Adrenal gland (tissue), 12 donors: ENCODE results near the gene PROSER2. TPM values are rescaled to one million over a fixed set of nuclear protein-coding genes. Genes with fewer than 3 reads are reported as not detected.

Experiments used
- DNase-seq, 7 donors: peaks; one replicate each; pipeline ENCODE4 v3.0.0-alpha.2; 2019 to 2020
- H3K27ac ChIP-seq, 5 donors: fragments of 200-600 bp; sonication (generic) in 4 of 5; 1 replicate in 3 of 5; 2 replicates in 2 of 5; pipeline versions ENCODE4 v1.5.1 to v1.8.0; 2016 to 2020; ENCODE audit warnings: mild to moderate bottlenecking in 1 of 5
- H3K27me3 ChIP-seq: fragments of 200-600 bp; 2 replicates; pipeline ENCODE4 v1.8.0; 2021
- H3K36me3 ChIP-seq, 2 donors: fragments of 200-600 bp; replicated peaks in 1 of 2; 1 replicate in 1 of 2; 2 replicates in 1 of 2; pipeline versions ENCODE4 v1.5.1 to v1.8.0; 2018 to 2022
- H3K4me1 ChIP-seq, 2 donors: fragments of 200-600 bp; replicated peaks in 1 of 2; 1 replicate in 1 of 2; 2 replicates in 1 of 2; pipeline versions ENCODE4 v1.5.1 to v1.8.0; 2018 to 2021
- H3K4me3 ChIP-seq, 4 donors: fragments of 200-600 bp; sonication (generic) in 3 of 4; one replicate each; pipeline ENCODE4 v1.5.1; 2016 to 2018
- H3K9me3 ChIP-seq, 3 donors: fragments of 200-600 bp; sonication (generic) in 1 of 3; replicated peaks in 1 of 3; 1 replicate in 2 of 3; 2 replicates in 1 of 3; pipeline versions ENCODE4 v1.5.1 to v1.8.0; 2016 to 2021
- CTCF ChIP-seq, 6 experiments: fragments of 450-650 bp in 4 of 6; fragments of 200-600 bp in 2 of 6; sonication (generic) in 1 of 6; IDR thresholded peaks; 1 replicate in 5 of 6; 2 replicates in 1 of 6; pipeline versions ENCODE4 v1.5.1 to v1.8.0; 2016 to 2021; ENCODE audit warnings: antibody characterized with exemption in 6 of 6, mild to moderate bottlenecking in 2 of 6, moderate library complexity in 1 of 6
- POLR2A ChIP-seq, 2 donors: fragments of 450-650 bp; IDR thresholded peaks; one replicate each; pipeline ENCODE4 v1.6.1; 2017; ENCODE audit warnings: antibody characterized with exemption in 2 of 2, mild to moderate bottlenecking in 2 of 2, moderate library complexity in 1 of 2
- WGBS, 4 donors: extraction: QIAGEN DNeasy Blood & Tissue Kit in 2 of 4; methylation state at CpG; one replicate each; pipeline versions ENCODE4 v1.1.5 to v1.1.7; 2013 to 2017; 5-methylcytosine and 5-hydroxymethylcytosine counted together
- intact Hi-C, 2 donors: fragments of 100-400 bp; cut with DNase I; formaldehyde crosslinking; loops; one replicate each; pipeline versions ENCODE4 v1.14.1 to v1.15.0; 2022 to 2023
- polyA plus RNA-seq, 3 donors: library from polyadenylated mRNA; stranded (reverse); fragments of 200-250 nt in 2 of 3; fragments of 350-450 nt in 1 of 3; fragmentation: Illumina TruSeq in 1 of 3; extraction: RNeasy Lipid Tissue Mini Kit (QIAGEN cat#74804) in 1 of 3; gene quantifications; one replicate each; pipeline ENCODE4 v1.2.3, GENCODE V29; 2013 to 2014
- total RNA-seq, 9 donors: library from RNA; depleted of rRNA in 4 of 9; stranded (reverse); fragments of >200 nt in 4 of 9; fragments of 120-200 nt in 1 of 9; fragmentation: NEBNext Ultra II Directional in 1 of 9; extraction: Animal tissue kit (Norgen Biotek cat#: 25700) in 1 of 9; gene quantifications; one replicate each; pipeline versions ENCODE4 v1.1.0 to v1.2.4, GENCODE V29; 2013 to 2023
- donor health status: healthy with polysubstance abuse.
- donor health status: Bipolar disorder and iron deficiency.
- donor health status: DM: yes; HTN: yes; CAD: no.
- donor health status: DM: no; HTN: no; CAD: no.
- donor health status: DM: no; HTN: no; CAD: no.
- donor health status: DM: yes; HTN: yes; CAD: no.

Gene PROSER2
- total and polyA plus RNA-seq, 12 donors, result 0.33 to 16.6 (median 2.3) TPM

GRCh38 chr10:11876324-11876723, 53.2 kb downstream of the PROSER2 start:
- TF ChIP-seq POLR2A (IDR thresholded peaks at IDR 0.05) (no peak), CTCF (IDR thresholded peaks at IDR 0.05) (no peak)
- Histone ChIP-seq H3K9me3 (no peaks in the 10 kb centered on the region), H3K36me3 (no peaks in the 10 kb centered on the region), H3K4me3 (no peak overlapping the region), H3K27me3 (no peaks in the 10 kb centered on the region), H3K27ac (peak overlapping the region in 3 of 5 donors; percentile 26 to 87 (median 59)), H3K4me1 (peaks cover 10 to 12% of the 10 kb centered on the region in 2 donors)
- no peak for DNase-seq
- 92 to 100% (median 93%) methylated on average over 5 to 6 of the region's 6 CpGs for WGBS, 4 donors
- intact Hi-C loops, result no loop called here

GRCh38 chr10:11876805-11877590, 53.8 kb downstream of the PROSER2 start:
- TF ChIP-seq CTCF (IDR thresholded peaks at IDR 0.05) (no peak), POLR2A (IDR thresholded peaks at IDR 0.05) (no peak)
- Histone ChIP-seq H3K36me3 (no peaks in the 10 kb centered on the region), H3K27ac (no peak overlapping the region), H3K4me1 (peaks cover 10 to 12% of the 10 kb centered on the region in 2 donors), H3K9me3 (no peaks in the 10 kb centered on the region), H3K27me3 (no peaks in the 10 kb centered on the region), H3K4me3 (no peak overlapping the region)
- DNase-seq, result no peak
- intact Hi-C loops, result no loop called here
- WGBS, 4 donors, result 90 to 95% (median 92%) methylated on average over 18 to 19 of the region's 19 CpGs

GRCh38 chr10:11877591-11877905, 54.4 kb downstream of the PROSER2 start:
- DNase-seq, result no peak
- no peak overlapping the region for H3K4me3 ChIP-seq
- no peak overlapping the region for H3K27ac ChIP-seq
- no peaks in the 10 kb centered on the region for H3K27me3 ChIP-seq
- 50 to 98% (median 86%) methylated on average over 2 to 13 of the region's 13 CpGs for WGBS, 4 donors
- H3K4me1 ChIP-seq, result peaks cover 10 to 12% of the 10 kb centered on the region in 2 donors
- TF ChIP-seq POLR2A (IDR thresholded peaks at IDR 0.05), result no peak
- no peak for TF ChIP-seq CTCF (IDR thresholded peaks at IDR 0.05)
- intact Hi-C loops, result no loop called here
- H3K9me3 ChIP-seq, result no peaks in the 10 kb centered on the region
- H3K36me3 ChIP-seq, result no peaks in the 10 kb centered on the region

GRCh38 chr10:11878776-11879175, 55.6 kb downstream of the PROSER2 start:
- intact Hi-C loops, result no loop called here
- TF ChIP-seq POLR2A (IDR thresholded peaks at IDR 0.05), result no peak
- TF ChIP-seq CTCF (IDR thresholded peaks at IDR 0.05), result no peak
- H3K36me3 ChIP-seq, result no peaks in the 10 kb centered on the region
- WGBS, 4 donors, result 86 to 92% (median 89%) methylated on average over 9 to 12 of the region's 12 CpGs
- DNase-seq, result no peak
- H3K27me3 ChIP-seq, result no peaks in the 10 kb centered on the region
- no peak overlapping the region for H3K27ac ChIP-seq
- peaks cover 10 to 12% of the 10 kb centered on the region in 2 donors for H3K4me1 ChIP-seq
- no peaks in the 10 kb centered on the region for H3K9me3 ChIP-seq
- H3K4me3 ChIP-seq, result no peak overlapping the region
